K562 (cell line): ENCODE measurements around the gene PUM1. TPM values are rescaled to one million over a fixed set of nuclear protein-coding genes. Genes with fewer than 3 reads are reported as not detected.
A peak's percentile ranks its signal among the peaks of the same experiment; 100 is the strongest.

Experiments used
- ATAC-seq: fragments of 200-7000 bp; cut with Tn5 transposase; 3 replicates; pipeline ENCODE4 v1.9.1; 2020; ENCODE audit warnings: moderate library complexity
- BruUV-seq: library from RNA; stranded (reverse); fragments of 400-500 nt; replicated peaks from 2 replicates; lab custom pipeline; 2021; lab: Mats Ljungman, UMichigan
- CTCF ChIA-PET: fragments of 300-600 bp; formaldehyde crosslinking; extraction: SDS; loops from one replicate; lab custom pipeline; 2021; ENCODE audit warnings: low intra/inter-chr PET ratio; lab: Yijun Ruan, JAX
- POLR2A ChIA-PET: fragments of 300-600, 350-650 bp; sonication (Branson Sonifier 250); formaldehyde crosslinking; extraction: SDS; loops from one replicate; lab custom pipeline; 2021; ENCODE audit warnings: antibody characterized with exemption, inconsistent platforms; lab: Yijun Ruan, JAX
- DNase-seq, 4 experiments: peaks; one replicate each; pipeline versions ENCODE4 v3.0.0 to v3.0.0-alpha.2; 2011 to 2018; ENCODE audit warnings: low spot score in 3 of 4, mixed read lengths in 3 of 4; ENCODE audit errors: extremely low read depth in 1 of 4
- FAIRE-seq: peaks from 2 replicates; lab custom pipeline; 2011; peaks lifted over from hg19 to GRCh38; lab: Jason Lieb, UNC
- H2AFZ ChIP-seq: 2 replicates; pipeline ENCODE4 v1.6.0; 2011; ENCODE audit warnings: low read depth, low read length, control low read depth, inconsistent platforms
- H3K27ac ChIP-seq: fragments of 200-600 bp; 3 replicates; pipeline ENCODE4 v1.8.0; 2011; ENCODE audit warnings: low read depth, mild to moderate bottlenecking, control low read depth, inconsistent platforms, low read length, moderate library complexity, mixed read lengths; ENCODE audit errors: extremely low read depth
- H3K27me3 ChIP-seq, 2 experiments: fragments of 300-600 bp in 1 of 2; 2 replicates in 1 of 2; 3 replicates in 1 of 2; pipeline versions ENCODE4 v1.6.0 to v1.8.0; 2011; ENCODE audit warnings: inconsistent platforms in 2 of 2, low read length in 2 of 2, mild to moderate bottlenecking in 1 of 2, mixed read lengths in 1 of 2, moderate library complexity in 1 of 2; ENCODE audit not compliant: control insufficient read depth in 2 of 2, insufficient read depth in 2 of 2
- H3K36me3 ChIP-seq: fragments of 300-600 bp; 3 replicates; pipeline ENCODE4 v1.8.0; 2011; ENCODE audit warnings: mild to moderate bottlenecking, low read length, inconsistent platforms; ENCODE audit not compliant: control insufficient read depth, insufficient read depth
- H3K4me1 ChIP-seq, 2 experiments: fragments of 200-600 bp in 1 of 2; replicated peaks in 1 of 2; 2 replicates in 1 of 2; 3 replicates in 1 of 2; pipeline versions ENCODE4 v1.5.1 to v1.8.0; 2011; ENCODE audit warnings: inconsistent platforms in 2 of 2, low read length in 2 of 2, mild to moderate bottlenecking in 1 of 2, mixed read lengths in 1 of 2, moderate library complexity in 1 of 2; ENCODE audit not compliant: control insufficient read depth in 2 of 2, insufficient read depth in 2 of 2
- H3K4me2 ChIP-seq: 2 replicates; pipeline ENCODE4 v1.6.1; 2011; ENCODE audit warnings: low read length, control low read depth, inconsistent platforms, mixed read lengths; ENCODE audit not compliant: insufficient read depth
- H3K4me3 ChIP-seq: fragments of 200-600 bp; sonication (generic), shearing (Covaris generic); 2 replicates; pipeline ENCODE4 v1.5.1; 2016; ENCODE audit warnings: control low read depth, inconsistent platforms
- H3K79me2 ChIP-seq: fragments of 200-600 bp; 3 replicates; pipeline ENCODE4 v1.8.0; 2011; ENCODE audit warnings: low read length, inconsistent platforms; ENCODE audit not compliant: control insufficient read depth, insufficient read depth
- H3K9ac ChIP-seq, 2 experiments: 2 replicates each; pipeline versions ENCODE4 v1.6.0 to v1.6.1; 2011; ENCODE audit warnings: low read depth in 2 of 2, low read length in 2 of 2, control low read depth in 1 of 2, inconsistent platforms in 1 of 2, mild to moderate bottlenecking in 1 of 2, mixed read lengths in 1 of 2; ENCODE audit not compliant: insufficient read depth in 1 of 2
- H3K9me1 ChIP-seq: one replicate; pipeline ENCODE4 v1.6.0; 2011; ENCODE audit warnings: inconsistent platforms, mild to moderate bottlenecking, low read length, moderate library complexity; ENCODE audit not compliant: control insufficient read depth, insufficient read depth
- H3K9me3 ChIP-seq: replicated peaks from 2 replicates; pipeline ENCODE4 v1.5.1; 2011; ENCODE audit warnings: low read depth, low read length, inconsistent platforms; ENCODE audit not compliant: control insufficient read depth, insufficient read depth
- H4K20me1 ChIP-seq: replicated peaks from 2 replicates; pipeline ENCODE4 v1.6.1; 2011; ENCODE audit warnings: low read length, inconsistent platforms, mixed read lengths; ENCODE audit not compliant: control insufficient read depth, insufficient read depth
- AFF1 ChIP-seq, 2 experiments: fragments of 450-650 bp; IDR thresholded peaks; 2 replicates each; pipeline ENCODE4 v1.6.1; 2018; ENCODE audit warnings: mild to moderate bottlenecking in 2 of 2, low read depth in 1 of 2; ENCODE audit not compliant: partially characterized antibody in 2 of 2
- CCAR2 ChIP-seq: fragments of 200-400 bp; formaldehyde crosslinking; IDR thresholded peaks from 2 replicates; pipeline ENCODE4 v1.6.1; 2017; ENCODE audit warnings: mild to moderate bottlenecking, low read depth, low read length
- E2F6 ChIP-seq, 2 experiments: IDR thresholded peaks; 2 replicates each; pipeline ENCODE4 v1.6.1; 2011; ENCODE audit warnings: borderline replicate concordance in 1 of 2, control low read depth in 1 of 2, low read depth in 1 of 2, low read length in 1 of 2, mild to moderate bottlenecking in 1 of 2, mixed read lengths in 1 of 2, moderate library complexity in 1 of 2; ENCODE audit not compliant: insufficient read depth in 1 of 2, insufficient read length in 1 of 2, poor library complexity in 1 of 2, severe bottlenecking in 1 of 2; ENCODE audit errors: extremely low read depth in 1 of 2
- NFRKB ChIP-seq: fragments of 450-650 bp; IDR thresholded peaks from 2 replicates; pipeline ENCODE4 v1.6.1; 2016; ENCODE audit warnings: low read depth
- PBX2 ChIP-seq, 2 experiments: IDR thresholded peaks in 1 of 2; conservative IDR thresholded peaks in 1 of 2; 2 replicates each; pipeline ENCODE4 v1.6.1; 2016; ENCODE audit warnings: low read depth in 2 of 2, mild to moderate bottlenecking in 1 of 2, missing compliant biosample characterization in 1 of 2, missing genetic modification characterization in 1 of 2, moderate library complexity in 1 of 2
- ZKSCAN3 ChIP-seq: fragments of 250-450 bp; sonication (Bioruptor Pico); IDR thresholded peaks from 2 replicates; pipeline ENCODE4 v1.4.0; 2020
- ZNF146 ChIP-seq: IDR thresholded peaks from one replicate; pipeline ENCODE4 v1.6.1; 2018; ENCODE audit warnings: missing compliant biosample characterization; ENCODE audit not compliant: unreplicated experiment
- ZNF695 ChIP-seq: fragments of 450-650 bp; formaldehyde crosslinking; IDR thresholded peaks from 2 replicates; pipeline ENCODE4 v1.4.0; 2020; ENCODE audit warnings: mild to moderate bottlenecking, moderate library complexity
- ZNF696 ChIP-seq: fragments of 250-450 bp; sonication (Bioruptor Pico); conservative IDR thresholded peaks from 2 replicates; pipeline ENCODE4 v1.4.0; 2020; ENCODE audit warnings: mild to moderate bottlenecking, moderate library complexity
- WGBS: fragments of 100-300 bp; shearing (Covaris generic); methylation state at CpG from one replicate; pipeline ENCODE4 v1.1.6; 2016; ENCODE audit warnings: low coverage, mixed read lengths; ENCODE audit not compliant: insufficient coverage; ENCODE audit errors: missing lambda C conversion rate; 5-methylcytosine and 5-hydroxymethylcytosine counted together
- in situ Hi-C: fragments of 300-500 bp; cut with MboI; formaldehyde crosslinking; loops from 4 replicates; pipeline ENCODE4 v1.15.0; 2018; ENCODE audit warnings: inconsistent platforms, mixed read lengths
- intact Hi-C: fragments of 100-400 bp; cut with micrococcal nuclease; formaldehyde crosslinking; loops from 2 replicates; pipeline ENCODE4 v1.14.2; 2022
- polyA plus RNA-seq, 8 experiments: library from polyadenylated mRNA; depleted of rRNA in 4 of 8; stranded (reverse) in 5 of 8; unstranded in 3 of 8; fragments of >200 nt; fragmentation: Nextera tagmentation in 2 of 8; fragmentation: Illumina TruSeq in 1 of 8; extraction: Ambion mirVana in 2 of 8; extraction: Trizol in 1 of 8; gene quantifications; 2 replicates each; pipeline versions ENCODE4 v1.2.1 to v1.2.3, GENCODE V29; 2011 to 2014; ENCODE audit warnings: inconsistent platforms in 1 of 8, missing spikeins in 1 of 8
- total RNA-seq, 7 experiments: library from RNA; depleted of rRNA in 6 of 7; stranded (reverse); fragments of >200 nt in 6 of 7; fragmentation: Illumina TruSeq in 2 of 7; extraction: Trizol in 2 of 7; gene quantifications; 2 replicates each; pipeline versions ENCODE4 v1.2.1 to v1.2.3, GENCODE V29; 2011 to 2021; ENCODE audit warnings: low replicate concordance in 1 of 7

The PUM1 gene
- total and polyA plus RNA-seq, 9 of the 15 experiments (the other 6 are each of a cell fraction or from before 2014, with no cell fraction given) = 37.7 to 104 (median 55.7) TPM

DNA sequence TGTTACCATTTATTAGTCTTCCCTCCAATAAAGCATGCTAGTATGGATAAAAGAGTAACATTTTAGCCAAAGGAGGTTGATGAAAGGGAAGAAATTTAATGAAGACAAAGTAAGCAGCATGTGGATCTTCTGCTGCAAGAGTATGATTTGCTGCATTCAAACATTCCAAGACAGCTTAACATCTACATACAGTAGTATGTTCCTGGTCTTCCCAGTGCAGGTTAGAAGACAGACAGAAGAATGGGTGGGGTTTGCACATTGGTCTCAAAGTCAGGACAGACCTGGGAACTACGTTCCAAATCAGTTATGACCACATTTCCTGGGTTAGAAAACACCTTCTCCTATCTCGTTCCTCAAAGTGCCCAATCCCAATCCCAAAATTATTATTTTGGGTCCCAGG, 43.3 kb downstream of the PUM1 start:
- CTCF ChIA-PET = no interaction called here
- Histone ChIP-seq H3K9ac (no peak overlapping the region), H3K36me3 (peaks cover 86% of the 10 kb centered on the region), H3K4me1 (peaks cover 0 to 12% of the 10 kb centered on the region in 2 experiments; a peak in 4 of 5 replicates), H3K9me1 (no peaks in the 10 kb centered on the region), H4K20me1 (peaks cover 29% of the 10 kb centered on the region), H3K79me2 (peaks cover 99% of the 10 kb centered on the region), H3K4me3 (no peak overlapping the region), H3K9me3 (no peaks in the 10 kb centered on the region), H3K4me2 (no peak overlapping the region), H3K27ac (0 out of 3 replicates have a peak overlapping the region, but pooled peaks have one; percentile 8), H3K27me3 (no peaks in the 10 kb centered on the region), H2AFZ (no peak overlapping the region)
- in situ Hi-C loops (no loop called here), intact Hi-C loops (no loop called here)
- ATAC-seq (no peak), DNase-seq (no peak), FAIRE-seq (no peak)
- BruUV-seq = no TSS peak
- 27% methylated on average over 2 of the region's 2 CpGs for WGBS
- POLR2A ChIA-PET = interaction anchor here (0.5 to 3.1 kb wide), 6 partner anchors 9 to 19 kb away, joined by 3 to 18 read pairs (median 6); no protein-coding TSS in a partner anchor
- no peak for TF ChIP-seq ZNF696
- TF ChIP-seq ZNF695 = no peak
- no peak for TF ChIP-seq ZKSCAN3 (CRISPR knock-in tag)
- no peak for TF ChIP-seq NFRKB
- TF ChIP-seq PBX2 (CRISPR knock-in tag; IDR thresholded peaks at IDR 0.05; ENCODE audit: low read depth) = no peak
- no peak for TF ChIP-seq PBX2 (tag; conservative IDR thresholded peaks at IDR 0.05; ENCODE audit: low read depth)
- TF ChIP-seq ZNF146 = no peak
- no peak for TF ChIP-seq E2F6 (IDR thresholded peaks at IDR 0.05; ENCODE audit: borderline replicate concordance in 1 of 2, extremely low read depth in 1 of 2, insufficient read depth in 1 of 2, insufficient read length in 1 of 2, low read depth in 1 of 2, low read length in 1 of 2, poor library complexity in 1 of 2, severe bottlenecking in 1 of 2)
- TF ChIP-seq CCAR2 = no peak
- no peak for TF ChIP-seq AFF1 (IDR thresholded peaks at IDR 0.05; ENCODE audit: low read depth in 1 of 2, partially characterized antibody in 2 of 2)
